ENCODE measurements around the gene KASH5.

DNA sequence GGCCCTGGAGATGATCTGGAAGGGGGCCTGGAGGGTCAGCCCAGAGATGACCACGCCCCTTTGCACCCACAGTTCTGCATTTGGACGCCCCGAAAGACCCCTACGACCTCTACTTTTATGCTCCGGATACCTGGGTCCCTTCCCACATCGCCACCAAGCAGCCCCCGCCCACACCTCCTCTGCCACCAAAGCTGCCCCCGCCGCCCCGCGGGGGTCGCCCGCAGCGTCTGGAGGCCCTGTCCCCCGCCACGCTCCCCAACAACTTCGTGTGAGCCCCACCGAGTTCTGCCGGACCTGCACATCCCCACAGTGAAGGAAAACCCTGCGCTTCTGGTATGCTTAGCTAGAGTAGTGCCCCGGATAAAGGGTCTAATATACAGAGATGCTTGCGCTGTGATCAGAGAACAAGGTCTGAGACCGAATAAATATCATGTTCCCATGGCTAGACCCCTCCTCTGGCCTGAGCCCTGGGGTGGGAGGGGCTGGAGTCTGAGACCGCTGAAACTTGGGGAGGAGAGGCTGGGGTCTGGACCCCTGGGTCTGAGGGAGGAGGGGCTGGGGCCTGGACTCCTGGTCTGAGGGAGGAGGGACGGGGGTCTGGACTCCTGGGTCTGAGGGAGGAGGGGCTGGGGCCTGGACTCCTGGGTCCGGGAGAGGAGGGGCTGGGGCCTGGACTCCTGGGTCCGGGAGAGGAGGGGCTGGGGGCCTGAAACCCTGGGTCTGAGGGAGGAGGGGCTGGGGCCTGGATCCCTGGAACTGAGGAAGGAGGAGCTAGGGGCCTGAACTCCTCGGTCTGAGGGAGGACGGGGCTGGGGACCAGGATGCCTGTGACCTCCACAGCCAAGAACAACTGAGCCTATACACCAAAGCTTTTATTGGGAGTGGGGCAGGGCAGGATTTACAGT is 40.8 kb downstream of the KASH5 start:
- TF ChIP-seq, protein P1, sequence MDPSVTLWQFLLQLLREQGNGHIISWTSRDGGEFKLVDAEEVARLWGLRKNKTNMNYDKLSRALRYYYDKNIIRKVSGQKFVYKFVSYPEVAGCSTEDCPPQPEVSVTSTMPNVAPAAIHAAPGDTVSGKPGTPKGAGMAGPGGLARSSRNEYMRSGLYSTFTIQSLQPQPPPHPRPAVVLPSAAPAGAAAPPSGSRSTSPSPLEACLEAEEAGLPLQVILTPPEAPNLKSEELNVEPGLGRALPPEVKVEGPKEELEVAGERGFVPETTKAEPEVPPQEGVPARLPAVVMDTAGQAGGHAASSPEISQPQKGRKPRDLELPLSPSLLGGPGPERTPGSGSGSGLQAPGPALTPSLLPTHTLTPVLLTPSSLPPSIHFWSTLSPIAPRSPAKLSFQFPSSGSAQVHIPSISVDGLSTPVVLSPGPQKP (IDR thresholded peaks at IDR 0.05; ENCODE audit: borderline replicate concordance, low read depth, low read length): no peak
- TF ChIP-seq, protein P2, sequence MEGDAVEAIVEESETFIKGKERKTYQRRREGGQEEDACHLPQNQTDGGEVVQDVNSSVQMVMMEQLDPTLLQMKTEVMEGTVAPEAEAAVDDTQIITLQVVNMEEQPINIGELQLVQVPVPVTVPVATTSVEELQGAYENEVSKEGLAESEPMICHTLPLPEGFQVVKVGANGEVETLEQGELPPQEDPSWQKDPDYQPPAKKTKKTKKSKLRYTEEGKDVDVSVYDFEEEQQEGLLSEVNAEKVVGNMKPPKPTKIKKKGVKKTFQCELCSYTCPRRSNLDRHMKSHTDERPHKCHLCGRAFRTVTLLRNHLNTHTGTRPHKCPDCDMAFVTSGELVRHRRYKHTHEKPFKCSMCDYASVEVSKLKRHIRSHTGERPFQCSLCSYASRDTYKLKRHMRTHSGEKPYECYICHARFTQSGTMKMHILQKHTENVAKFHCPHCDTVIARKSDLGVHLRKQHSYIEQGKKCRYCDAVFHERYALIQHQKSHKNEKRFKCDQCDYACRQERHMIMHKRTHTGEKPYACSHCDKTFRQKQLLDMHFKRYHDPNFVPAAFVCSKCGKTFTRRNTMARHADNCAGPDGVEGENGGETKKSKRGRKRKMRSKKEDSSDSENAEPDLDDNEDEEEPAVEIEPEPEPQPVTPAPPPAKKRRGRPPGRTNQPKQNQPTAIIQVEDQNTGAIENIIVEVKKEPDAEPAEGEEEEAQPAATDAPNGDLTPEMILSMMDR (conservative IDR thresholded peaks at IDR 0.05; ENCODE audit: low read depth, low read length): no peak
- TF ChIP-seq RAD21 (IDR thresholded peaks at IDR 0.05; ENCODE audit: low read length) (no peak), SMC3 (IDR thresholded peaks at IDR 0.05; ENCODE audit: low read depth, low read length) (no peak), POLR2A (IDR thresholded peaks at IDR 0.05; ENCODE audit: low read depth, low read length) (no peak), RFX5 (IDR thresholded peaks at IDR 0.05; ENCODE audit: low read depth, low read length) (no peak)

Measured in IMR-90 (cell line).